AG09309 (cell line): Measurements from ENCODE around the gene STK32A.

ENCODE experiments used
- DNase-seq: peaks from one replicate; pipeline ENCODE4 v3.0.0-alpha.2; 2010; ENCODE audit warnings: low read depth
- H3K4me3 ChIP-seq: 2 replicates; pipeline ENCODE4 v1.5.1; 2011; ENCODE audit warnings: mild to moderate bottlenecking, low read depth, low read length, moderate library complexity; ENCODE audit not compliant: control insufficient read depth
- CTCF ChIP-seq: IDR thresholded peaks from 2 replicates; pipeline ENCODE4 v1.5.1; 2011; ENCODE audit warnings: mild to moderate bottlenecking, low read depth, low read length, inconsistent platforms; ENCODE audit not compliant: insufficient read depth, control insufficient read depth; ENCODE audit errors: missing control alignments

STK32A gene

GRCh38 chr5:147310059-147310704 lies 75.4 kb downstream of the STK32A start:
- H3K4me3 ChIP-seq: no peak overlapping the region
- DNase-seq: peak; percentile 7
- TF ChIP-seq CTCF: no peak

DNA sequence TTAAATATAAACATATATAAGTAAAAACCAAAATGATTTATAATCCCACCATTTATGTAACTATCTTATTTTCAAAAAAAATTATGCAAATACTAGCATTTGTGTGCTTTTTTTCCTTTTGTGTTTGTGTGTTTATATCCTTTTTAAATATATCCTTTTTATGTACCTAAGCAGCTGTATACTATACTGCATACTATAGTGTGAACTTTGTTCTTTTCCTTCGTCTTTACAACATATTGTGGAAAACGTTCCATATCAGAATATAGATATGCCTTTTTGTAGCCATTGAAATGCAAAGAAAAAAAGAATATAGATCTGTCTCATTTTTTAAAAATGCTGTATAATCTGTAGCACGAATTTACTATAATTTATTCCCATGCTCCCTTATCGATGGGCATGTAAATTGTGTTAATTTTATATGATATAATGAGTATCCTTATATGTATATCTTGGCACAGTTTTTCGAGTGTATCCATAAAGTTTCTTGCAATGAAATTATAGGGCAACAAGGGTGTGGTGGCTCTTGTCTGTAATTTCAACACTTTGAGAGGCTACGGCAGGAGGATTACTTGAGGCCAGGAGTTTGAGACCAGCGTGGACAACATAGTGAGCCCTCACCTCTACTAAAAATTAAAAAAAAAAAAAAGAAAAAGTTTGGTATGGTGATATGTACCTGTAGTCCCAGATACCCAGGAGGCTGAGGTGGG lies 83.3 kb downstream of the STK32A start:
- DNase-seq: no peak
- TF ChIP-seq CTCF: no peak

GRCh38 chr5:147321569-147321968 lies 86.7 kb downstream of the STK32A start:
- DNase-seq: no peak
- no peak for TF ChIP-seq CTCF
- H3K4me3 ChIP-seq: no peak overlapping the region

More for the DNA sequence above, 83.3 kb downstream of the STK32A start:
- H3K4me3 ChIP-seq: no peak overlapping the region

DNA sequence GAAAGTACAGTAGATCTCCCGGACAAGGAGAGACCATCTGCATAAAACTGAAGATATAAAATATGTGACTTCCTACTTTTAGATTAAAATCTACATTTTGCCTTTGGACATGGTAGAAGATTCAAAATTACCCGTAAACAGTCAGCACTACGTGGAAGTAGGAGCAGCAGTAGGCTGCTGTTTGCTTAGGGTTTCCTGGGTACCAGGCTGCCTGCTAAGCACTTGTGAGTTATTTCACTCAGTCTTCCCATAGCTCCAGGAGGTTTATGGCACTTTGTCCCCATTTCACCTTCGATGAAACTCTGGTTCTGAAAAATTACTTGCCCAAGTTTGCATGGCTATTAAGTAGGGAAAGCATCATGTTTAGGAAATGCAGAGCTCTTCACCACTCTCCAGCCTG lies 92.6 kb downstream of the STK32A start:
- H3K4me3 ChIP-seq: no peak overlapping the region
- DNase-seq: no peak
- TF ChIP-seq CTCF: no peak

DNA sequence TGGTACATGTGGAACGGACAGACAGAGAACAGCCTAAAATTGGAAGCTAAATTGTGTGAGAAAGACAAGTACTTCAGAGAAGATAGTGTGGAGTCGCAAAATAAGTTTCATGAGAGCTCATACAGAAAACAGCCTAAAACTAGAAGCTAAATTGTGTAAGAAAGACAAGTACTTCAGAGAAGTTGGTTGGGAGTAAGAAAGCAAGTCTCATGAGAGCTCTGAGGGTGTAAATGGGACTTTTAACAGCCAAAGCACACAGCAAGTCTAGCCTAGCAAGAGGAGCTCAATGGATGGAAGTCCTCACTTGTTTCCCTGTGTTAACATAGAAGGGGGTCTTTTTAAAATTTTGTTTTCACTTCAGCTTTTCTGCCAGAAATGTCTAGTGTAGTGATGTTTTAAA lies 93.1 kb downstream of the STK32A start:
- no peak for TF ChIP-seq CTCF
- DNase-seq: no peak
- no peak overlapping the region for H3K4me3 ChIP-seq

GRCh38 chr5:147332658-147333057 lies 97.8 kb downstream of the STK32A start:
- no peak for DNase-seq
- no peak for TF ChIP-seq CTCF

More at GRCh38 chr5:147332658-147333057, 97.8 kb downstream of the STK32A start:
- no peak overlapping the region for H3K4me3 ChIP-seq
